HFF-Myc (cell line): Measurements from ENCODE around the gene CRB2.

Experiments
- DNase-seq: peaks from one replicate; pipeline ENCODE4 v3.0.0-alpha.2; 2011; ENCODE audit warnings: low read depth; ENCODE audit errors: extremely low read depth
- H3K4me3 ChIP-seq: replicated peaks from 2 replicates; pipeline ENCODE4 v1.5.1; 2011; ENCODE audit warnings: low read depth, mild to moderate bottlenecking, control low read depth, low read length
- TF ChIP-seq, protein P1 (sequence below): IDR thresholded peaks from 2 replicates; pipeline ENCODE4 v1.5.1; 2012; ENCODE audit warnings: mild to moderate bottlenecking, low read depth, low read length, control low read depth; ENCODE audit errors: missing control alignments

Gene CRB2

DNA sequence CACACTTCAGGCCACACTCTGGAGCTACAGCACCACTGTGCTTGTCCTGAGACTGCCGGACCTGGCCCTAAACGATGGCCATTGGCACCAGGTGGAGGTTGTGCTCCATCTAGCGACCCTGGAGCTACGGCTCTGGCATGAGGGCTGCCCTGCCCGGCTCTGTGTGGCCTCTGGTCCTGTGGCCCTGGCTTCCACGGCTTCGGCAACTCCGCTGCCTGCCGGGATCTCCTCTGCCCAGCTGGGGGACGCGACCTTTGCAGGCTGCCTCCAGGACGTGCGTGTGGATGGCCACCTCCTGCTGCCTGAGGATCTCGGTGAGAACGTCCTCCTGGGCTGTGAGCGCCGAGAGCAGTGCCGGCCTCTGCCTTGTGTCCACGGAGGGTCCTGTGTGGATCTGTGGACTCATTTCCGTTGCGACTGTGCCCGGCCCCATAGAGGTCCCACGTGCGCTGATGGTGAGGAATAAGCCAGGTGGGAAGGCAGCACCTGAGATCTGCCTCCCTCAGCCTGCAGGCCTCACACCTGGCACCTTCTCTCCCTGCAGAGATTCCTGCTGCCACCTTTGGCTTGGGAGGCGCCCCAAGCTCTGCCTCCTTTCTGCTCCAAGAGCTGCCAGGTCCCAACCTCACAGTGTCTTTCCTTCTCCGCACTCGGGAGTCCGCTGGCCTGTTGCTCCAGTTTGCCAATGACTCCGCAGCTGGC, 14.7 kb downstream of the CRB2 start:
- no peak for DNase-seq
- TF ChIP-seq, protein P1, sequence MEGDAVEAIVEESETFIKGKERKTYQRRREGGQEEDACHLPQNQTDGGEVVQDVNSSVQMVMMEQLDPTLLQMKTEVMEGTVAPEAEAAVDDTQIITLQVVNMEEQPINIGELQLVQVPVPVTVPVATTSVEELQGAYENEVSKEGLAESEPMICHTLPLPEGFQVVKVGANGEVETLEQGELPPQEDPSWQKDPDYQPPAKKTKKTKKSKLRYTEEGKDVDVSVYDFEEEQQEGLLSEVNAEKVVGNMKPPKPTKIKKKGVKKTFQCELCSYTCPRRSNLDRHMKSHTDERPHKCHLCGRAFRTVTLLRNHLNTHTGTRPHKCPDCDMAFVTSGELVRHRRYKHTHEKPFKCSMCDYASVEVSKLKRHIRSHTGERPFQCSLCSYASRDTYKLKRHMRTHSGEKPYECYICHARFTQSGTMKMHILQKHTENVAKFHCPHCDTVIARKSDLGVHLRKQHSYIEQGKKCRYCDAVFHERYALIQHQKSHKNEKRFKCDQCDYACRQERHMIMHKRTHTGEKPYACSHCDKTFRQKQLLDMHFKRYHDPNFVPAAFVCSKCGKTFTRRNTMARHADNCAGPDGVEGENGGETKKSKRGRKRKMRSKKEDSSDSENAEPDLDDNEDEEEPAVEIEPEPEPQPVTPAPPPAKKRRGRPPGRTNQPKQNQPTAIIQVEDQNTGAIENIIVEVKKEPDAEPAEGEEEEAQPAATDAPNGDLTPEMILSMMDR: no peak
- H3K4me3 ChIP-seq: no peak overlapping the region

DNA sequence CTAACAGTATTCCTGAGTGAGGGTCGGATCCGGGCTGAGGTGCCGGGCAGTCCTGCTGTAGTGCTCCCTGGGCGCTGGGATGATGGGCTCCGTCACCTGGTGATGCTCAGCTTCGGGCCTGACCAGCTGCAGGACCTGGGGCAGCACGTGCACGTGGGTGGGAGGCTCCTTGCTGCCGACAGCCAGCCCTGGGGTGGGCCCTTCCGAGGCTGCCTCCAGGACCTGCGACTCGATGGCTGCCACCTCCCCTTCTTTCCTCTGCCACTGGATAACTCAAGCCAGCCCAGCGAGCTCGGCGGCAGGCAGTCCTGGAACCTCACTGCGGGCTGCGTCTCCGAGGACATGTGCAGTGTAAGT, 15.2 kb downstream of the CRB2 start:
- TF ChIP-seq, protein P1: no peak
- no peak for DNase-seq
- H3K4me3 ChIP-seq: no peak overlapping the region

DNA sequence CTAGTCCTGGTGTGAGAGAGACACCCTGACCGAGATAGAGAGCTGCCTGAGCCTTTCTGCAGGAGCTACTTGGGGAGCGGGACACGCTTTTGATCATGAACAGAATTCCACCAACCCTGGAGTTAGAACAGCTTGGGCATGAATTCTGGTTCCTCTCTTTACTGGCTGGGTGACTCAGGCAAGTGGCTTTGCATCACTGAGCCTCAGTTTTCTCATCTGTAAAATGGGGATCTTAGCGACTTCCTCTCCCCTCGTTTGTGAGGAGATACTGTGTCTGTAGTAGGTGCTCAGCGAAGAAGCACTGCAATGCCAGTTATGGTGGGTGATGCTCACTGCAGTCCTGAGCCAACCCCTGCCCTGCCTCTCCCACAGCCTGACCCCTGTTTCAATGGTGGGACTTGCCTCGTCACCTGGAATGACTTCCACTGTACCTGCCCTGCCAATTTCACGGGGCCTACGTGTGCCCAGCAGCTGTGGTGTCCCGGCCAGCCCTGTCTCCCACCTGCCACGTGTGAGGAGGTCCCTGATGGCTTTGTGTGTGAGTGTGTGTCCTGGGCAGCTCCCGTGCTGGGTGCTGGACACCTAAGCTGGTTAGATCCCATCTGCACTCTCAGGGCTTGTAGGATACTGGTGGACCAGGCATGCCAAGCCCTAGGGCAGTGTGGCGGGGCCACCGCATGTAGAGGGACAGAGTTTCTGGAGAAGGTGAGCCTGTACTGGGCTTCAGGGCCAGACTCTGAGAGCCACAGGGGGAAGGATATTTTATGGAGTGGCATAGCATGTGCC, 16.0 kb downstream of the CRB2 start:
- TF ChIP-seq, protein P1: no peak
- DNase-seq: no peak
- H3K4me3 ChIP-seq: no peak overlapping the region

DNA sequence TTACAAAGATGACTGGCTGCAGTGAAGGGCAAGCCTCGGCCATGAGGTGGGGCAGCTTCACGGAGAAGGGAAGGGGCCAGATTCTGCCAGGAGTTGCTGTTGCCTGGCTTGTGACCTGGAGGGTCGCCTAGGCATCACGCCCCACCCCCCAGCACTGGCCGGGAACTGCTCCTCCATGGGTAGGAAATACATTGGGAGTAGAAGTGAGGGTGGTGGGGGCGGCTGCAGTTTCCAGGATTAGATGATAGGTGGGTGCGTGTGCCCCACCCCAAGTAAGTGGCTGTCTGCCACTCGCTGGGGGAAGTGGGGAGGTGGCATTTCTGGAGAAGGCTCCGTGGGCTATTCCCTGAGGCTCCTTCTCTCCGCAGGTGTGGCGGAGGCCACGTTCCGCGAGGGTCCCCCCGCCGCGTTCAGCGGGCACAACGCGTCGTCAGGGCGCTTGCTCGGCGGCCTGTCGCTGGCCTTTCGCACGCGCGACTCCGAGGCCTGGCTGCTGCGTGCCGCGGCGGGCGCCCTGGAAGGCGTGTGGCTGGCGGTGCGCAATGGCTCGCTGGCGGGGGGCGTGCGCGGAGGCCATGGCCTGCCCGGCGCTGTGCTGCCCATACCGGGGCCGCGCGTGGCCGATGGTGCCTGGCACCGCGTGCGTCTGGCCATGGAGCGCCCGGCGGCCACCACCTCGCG, 16.9 kb downstream of the CRB2 start:
- TF ChIP-seq, protein P1: no peak
- DNase-seq: no peak
- no peak overlapping the region for H3K4me3 ChIP-seq

DNA sequence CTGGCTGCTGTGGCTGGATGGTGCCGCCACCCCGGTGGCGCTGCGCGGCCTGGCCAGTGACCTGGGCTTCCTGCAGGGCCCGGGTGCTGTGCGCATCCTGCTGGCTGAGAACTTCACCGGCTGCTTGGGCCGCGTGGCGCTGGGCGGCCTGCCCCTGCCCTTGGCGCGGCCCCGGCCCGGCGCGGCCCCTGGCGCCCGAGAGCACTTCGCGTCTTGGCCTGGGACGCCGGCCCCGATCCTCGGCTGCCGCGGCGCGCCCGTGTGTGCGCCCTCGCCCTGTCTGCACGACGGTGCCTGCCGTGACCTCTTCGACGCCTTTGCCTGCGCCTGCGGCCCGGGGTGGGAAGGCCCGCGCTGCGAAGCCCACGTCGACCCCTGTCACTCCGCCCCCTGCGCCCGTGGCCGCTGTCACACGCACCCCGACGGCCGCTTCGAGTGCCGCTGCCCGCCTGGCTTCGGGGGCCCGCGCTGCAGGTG, 17.5 kb downstream of the CRB2 start:
- no peak overlapping the region for H3K4me3 ChIP-seq
- no peak for DNase-seq
- TF ChIP-seq, protein P1: no peak

DNA sequence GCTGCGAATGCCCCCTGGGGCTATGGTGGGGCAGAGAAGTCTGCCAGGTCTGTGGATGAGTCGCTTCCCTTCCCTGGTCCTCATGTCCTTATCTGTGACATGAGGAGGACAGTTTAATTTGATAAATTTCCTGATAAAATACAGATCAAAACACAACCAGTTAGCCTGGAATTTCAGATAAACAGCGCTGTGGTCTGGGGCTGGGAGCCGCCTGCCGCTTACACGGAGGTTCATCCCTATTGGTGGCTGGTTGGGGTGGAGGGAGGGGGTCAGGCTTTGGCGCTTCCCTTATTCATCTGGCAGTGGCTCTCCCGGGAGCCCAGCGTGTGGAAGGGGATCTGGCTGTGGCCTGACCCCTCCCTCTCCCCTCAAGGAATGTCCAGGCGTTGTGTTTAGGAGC, 17.9 kb downstream of the CRB2 start:
- H3K4me3 ChIP-seq: no peak overlapping the region
- TF ChIP-seq, protein P1: no peak

More for the DNA sequence above, 17.9 kb downstream of the CRB2 start:
- no peak for DNase-seq
